ENCODE measurements around the gene EXOC6B.

Gene EXOC6B

DNA sequence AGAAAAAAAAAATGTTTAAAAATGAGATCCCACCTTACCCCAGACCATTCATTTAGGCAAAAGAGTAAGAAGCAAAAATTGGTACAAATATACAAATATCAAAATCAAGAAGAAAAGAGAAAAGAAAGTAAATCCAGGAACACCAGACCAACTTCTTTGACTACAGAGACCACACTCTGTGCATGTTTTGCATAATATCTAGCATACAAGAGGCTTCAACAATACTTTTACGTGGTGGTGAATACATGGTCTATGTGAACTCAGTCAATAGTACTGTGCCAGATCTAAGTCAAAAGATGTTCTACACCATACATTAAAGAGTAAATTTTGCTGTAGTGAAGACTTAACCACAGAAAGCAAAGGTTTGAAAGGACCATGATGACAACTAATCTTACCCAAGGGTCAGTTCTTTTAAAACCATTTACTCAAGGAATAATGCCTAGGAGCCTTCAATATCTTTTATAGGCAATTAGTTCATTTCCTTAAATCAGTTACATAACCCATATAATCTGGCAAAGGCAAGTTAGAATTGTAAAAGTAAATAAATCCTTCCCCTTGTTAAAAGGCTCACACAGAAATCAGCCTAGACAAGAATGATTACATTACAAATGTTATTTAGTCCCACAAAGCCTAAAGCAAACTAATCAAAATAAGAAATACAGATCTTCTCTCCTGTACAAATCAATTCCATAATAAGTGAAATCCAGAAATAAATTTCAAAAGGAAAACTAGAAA, 115.2 kb downstream of the EXOC6B start:
- in situ Hi-C loops (cut with HindIII; ENCODE audit: low pct_unique_long_range_greater_than_20kb, low sequenced_read_pairs): no loop called here
- no peak for TF ChIP-seq JUND (IDR thresholded peaks at IDR 0.05; ENCODE audit: low read depth)
- no peak for DNase-seq (ENCODE audit: low read depth in 1 of 2, low spot score in 1 of 2)

DNA sequence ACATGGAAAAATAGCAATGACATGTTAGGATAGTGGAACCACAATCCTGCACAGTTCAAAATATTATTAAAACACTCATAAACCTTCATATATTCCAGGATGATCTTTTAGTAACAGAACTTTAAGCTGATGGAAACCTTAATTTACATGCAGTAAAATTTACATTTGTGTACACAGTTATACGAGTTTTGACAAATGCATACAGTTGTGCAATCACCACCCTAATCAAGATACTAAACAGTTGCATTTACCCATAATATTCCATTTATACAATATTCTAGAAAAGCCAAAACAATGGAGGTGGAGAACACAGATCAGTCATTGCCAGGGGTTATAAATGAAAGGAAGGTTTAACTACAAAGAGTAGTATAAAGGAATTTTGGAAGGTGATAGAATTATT, 117.6 kb downstream of the EXOC6B start:
- in situ Hi-C loops (cut with HindIII; ENCODE audit: low pct_unique_long_range_greater_than_20kb, low sequenced_read_pairs): no loop called here
- no peak for DNase-seq (ENCODE audit: low read depth in 1 of 2, low spot score in 1 of 2)
- TF ChIP-seq JUND (IDR thresholded peaks at IDR 0.05; ENCODE audit: low read depth): no peak

DNA sequence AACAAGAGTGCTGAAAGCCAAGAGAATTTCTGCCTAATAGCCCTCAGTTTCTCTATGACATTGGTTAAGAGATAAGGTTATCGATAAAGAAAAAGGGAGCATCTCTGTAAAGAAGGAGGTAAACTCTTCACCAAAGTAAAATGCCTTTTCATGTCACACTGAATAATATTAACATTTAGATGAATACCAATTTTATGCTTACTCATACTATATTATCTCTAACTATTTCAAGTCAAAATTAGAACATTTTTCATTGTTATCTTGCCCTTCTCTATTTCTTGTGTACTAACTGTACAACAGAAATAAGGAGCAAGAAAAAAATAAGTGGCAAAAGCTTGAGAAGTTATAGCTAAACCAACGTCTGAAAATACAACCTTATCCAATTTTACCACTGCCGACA, 127.5 kb downstream of the EXOC6B start:
- no peak for DNase-seq (ENCODE audit: low read depth in 1 of 2, low spot score in 1 of 2)
- in situ Hi-C loops (cut with HindIII; ENCODE audit: low pct_unique_long_range_greater_than_20kb, low sequenced_read_pairs): no loop called here
- TF ChIP-seq JUND (IDR thresholded peaks at IDR 0.05; ENCODE audit: low read depth): no peak

GRCh38 chr2:72696559-72696958, 129.3 kb downstream of the EXOC6B start:
- DNase-seq (ENCODE audit: low read depth in 1 of 2, low spot score in 1 of 2): no peak
- in situ Hi-C loops (cut with HindIII; ENCODE audit: low pct_unique_long_range_greater_than_20kb, low sequenced_read_pairs): no loop called here
- TF ChIP-seq JUND (IDR thresholded peaks at IDR 0.05; ENCODE audit: low read depth): no peak

DNA sequence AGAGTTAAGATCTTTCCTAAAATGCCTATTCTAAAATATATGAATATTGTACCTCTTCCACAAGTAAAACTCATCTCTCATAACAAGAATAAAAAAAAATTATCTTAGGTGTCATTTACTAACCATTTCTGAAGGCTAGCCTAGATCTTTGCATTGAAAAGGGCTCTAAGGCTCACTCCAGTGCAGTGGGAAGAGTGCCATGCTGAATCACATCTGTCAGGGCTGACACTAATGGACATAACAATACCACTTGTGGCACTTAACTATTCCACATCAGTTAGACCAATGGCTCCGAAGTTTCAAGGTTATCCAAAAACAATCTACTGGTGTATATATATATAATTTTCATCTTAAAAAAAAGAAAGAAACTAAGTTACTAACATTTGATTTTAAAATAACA, 130.2 kb downstream of the EXOC6B start:
- no peak for TF ChIP-seq JUND (IDR thresholded peaks at IDR 0.05; ENCODE audit: low read depth)
- in situ Hi-C loops (cut with HindIII; ENCODE audit: low pct_unique_long_range_greater_than_20kb, low sequenced_read_pairs): no loop called here
- no peak for DNase-seq (ENCODE audit: low read depth in 1 of 2, low spot score in 1 of 2)

DNA sequence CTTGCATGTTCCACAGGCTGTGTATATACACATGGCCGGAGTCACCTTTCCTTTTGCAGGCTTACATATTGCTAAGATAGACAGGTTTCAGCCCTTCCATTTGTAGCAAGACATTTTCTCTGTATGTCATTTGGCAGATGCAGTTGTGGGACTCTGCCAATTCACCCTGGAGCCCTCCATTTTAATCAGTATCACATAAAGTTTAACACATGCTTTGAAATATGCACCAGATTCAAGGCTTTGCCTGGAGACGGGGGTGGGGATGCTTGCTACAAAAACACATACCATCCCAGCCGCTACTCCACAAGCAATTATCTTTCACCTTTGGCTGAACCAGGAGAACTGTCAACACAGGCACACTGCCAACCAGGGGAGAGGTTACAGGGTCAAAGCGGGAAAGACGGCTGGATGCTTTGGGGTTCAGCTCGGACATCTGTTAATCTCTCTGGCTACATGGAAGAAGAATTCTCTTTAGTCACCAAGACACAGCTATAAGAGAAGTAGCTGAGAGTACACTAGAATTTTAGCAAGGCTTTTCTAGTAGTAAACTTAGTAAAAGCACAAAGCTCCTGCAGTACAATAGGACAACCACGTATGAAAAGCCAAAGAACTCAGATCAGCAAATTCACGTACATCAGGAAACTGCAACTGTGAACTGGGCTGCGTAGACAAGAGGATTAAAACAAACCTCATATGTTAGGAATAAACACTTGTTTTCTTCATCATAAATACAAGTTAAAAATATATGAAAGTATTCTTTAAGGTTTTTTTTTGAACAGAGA, 130.9 kb downstream of the EXOC6B start:
- peak in 1 of 2 experiments; percentile 47 for DNase-seq (ENCODE audit: low read depth in 1 of 2, low spot score in 1 of 2)
- TF ChIP-seq JUND (IDR thresholded peaks at IDR 0.05; ENCODE audit: low read depth): no peak
- in situ Hi-C loops (cut with HindIII; ENCODE audit: low pct_unique_long_range_greater_than_20kb, low sequenced_read_pairs): no loop called here

- in situ Hi-C loops (cut with HindIII; ENCODE audit: low pct_unique_long_range_greater_than_20kb, low sequenced_read_pairs): no loop called here
Measured at GRCh38 chr2:72689579-72690195, 136.1 kb downstream of the EXOC6B start.

DNA sequence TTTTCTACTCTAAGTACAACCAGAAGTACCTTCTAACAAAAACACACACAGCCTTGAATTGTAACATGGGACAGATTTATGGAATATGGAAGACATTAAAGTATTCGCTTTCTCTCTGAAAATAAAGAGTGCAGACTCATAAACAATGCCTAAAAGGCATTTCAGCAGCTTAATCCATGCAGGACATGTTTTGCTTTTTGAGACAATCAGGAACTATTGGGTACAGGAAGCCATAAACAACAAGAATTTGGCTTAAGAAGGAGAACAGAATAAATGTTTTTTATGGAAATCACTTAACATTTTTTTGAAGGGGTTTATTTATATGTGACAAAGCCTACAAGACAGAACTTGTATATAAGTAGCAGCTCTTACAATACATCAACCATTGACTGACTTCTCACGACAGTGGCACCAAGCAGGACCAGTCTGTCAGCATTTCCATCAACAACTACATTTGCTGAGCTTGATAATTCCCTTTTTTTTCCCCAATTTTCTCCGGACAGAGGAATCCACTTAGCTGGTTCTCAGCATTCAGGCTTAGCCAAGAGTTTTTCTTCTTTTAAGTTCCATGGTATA, 140.1 kb downstream of the EXOC6B start:
- no peak for TF ChIP-seq JUND (IDR thresholded peaks at IDR 0.05; ENCODE audit: low read depth)
- no peak for DNase-seq (ENCODE audit: low read depth in 1 of 2, low spot score in 1 of 2)
- in situ Hi-C loops (cut with HindIII; ENCODE audit: low pct_unique_long_range_greater_than_20kb, low sequenced_read_pairs): no loop called here

More at GRCh38 chr2:72689579-72690195, 136.1 kb downstream of the EXOC6B start:
- DNase-seq (ENCODE audit: low read depth in 1 of 2, low spot score in 1 of 2): no peak
- no peak for TF ChIP-seq JUND (IDR thresholded peaks at IDR 0.05; ENCODE audit: low read depth)

DNA sequence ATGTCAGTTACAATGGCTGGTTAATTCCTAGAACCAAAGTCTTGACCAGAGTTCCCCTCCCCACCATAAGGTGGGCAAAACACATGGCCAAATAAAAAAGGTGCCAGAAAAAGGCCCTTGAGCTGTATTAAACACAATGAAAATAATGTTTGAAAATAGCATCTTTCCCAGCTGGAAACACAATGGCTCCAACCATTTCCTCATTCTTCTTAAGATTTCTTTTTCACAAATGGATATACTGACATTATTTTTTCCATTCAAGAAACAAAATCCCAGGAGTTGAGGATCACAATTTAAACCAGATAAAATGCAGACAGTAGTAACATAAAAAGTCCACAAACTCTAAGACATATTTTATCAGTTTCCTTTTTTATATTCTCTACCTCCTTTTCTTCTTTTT, 143.8 kb downstream of the EXOC6B start:
- TF ChIP-seq JUND (IDR thresholded peaks at IDR 0.05; ENCODE audit: low read depth): no peak
- in situ Hi-C loops (cut with HindIII; ENCODE audit: low pct_unique_long_range_greater_than_20kb, low sequenced_read_pairs): no loop called here
- no peak for DNase-seq (ENCODE audit: low read depth in 1 of 2, low spot score in 1 of 2)

- in situ Hi-C loops (cut with HindIII; ENCODE audit: low pct_unique_long_range_greater_than_20kb, low sequenced_read_pairs): no loop called here
Measured at GRCh38 chr2:72681016-72681995, 144.5 kb downstream of the EXOC6B start.

DNA sequence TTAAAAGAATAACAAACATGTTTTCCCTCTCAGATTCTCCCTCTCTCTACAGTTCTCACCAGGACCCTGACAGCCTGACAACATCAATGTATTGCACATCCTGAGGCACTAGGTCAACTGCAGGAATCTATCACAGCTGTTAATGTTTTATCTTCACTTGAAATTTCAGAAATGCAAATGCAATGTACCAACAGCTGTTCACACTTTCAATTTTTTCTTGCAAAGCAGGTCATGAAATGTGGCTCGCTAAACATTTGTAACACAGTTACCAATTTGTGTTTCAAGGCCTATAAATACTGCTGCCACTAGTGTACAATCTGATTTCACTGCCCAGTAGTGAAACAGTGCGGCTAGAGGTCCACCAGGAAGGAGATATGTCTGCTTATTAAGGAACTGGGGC, 147.8 kb downstream of the EXOC6B start:
- in situ Hi-C loops (cut with HindIII; ENCODE audit: low pct_unique_long_range_greater_than_20kb, low sequenced_read_pairs): no loop called here
- no peak for TF ChIP-seq JUND (IDR thresholded peaks at IDR 0.05; ENCODE audit: low read depth)
- no peak for DNase-seq (ENCODE audit: low read depth in 1 of 2, low spot score in 1 of 2)

More at GRCh38 chr2:72681016-72681995, 144.5 kb downstream of the EXOC6B start:
- DNase-seq (ENCODE audit: low read depth in 1 of 2, low spot score in 1 of 2): no peak
- no peak for TF ChIP-seq JUND (IDR thresholded peaks at IDR 0.05; ENCODE audit: low read depth)

Measured in T47D (cell line).